Pulmonary artery endothelial cell (primary cell): ENCODE results near the gene FYN. TPM values are rescaled to one million over a fixed set of nuclear protein-coding genes. Genes with fewer than 3 reads are reported as not detected.
"Not testable (repeated sequence)": the region's sequence is repeated elsewhere in the genome, so short reads cannot be mapped to it uniquely, and the experiment has no call there.

Source experiments
- DNase-seq: peaks from one replicate; pipeline ENCODE4 v3.0.0-alpha.2; 2011; ENCODE audit warnings: low read depth, low spot score
- total RNA-seq: library from RNA; depleted of rRNA; stranded (reverse); fragments of >200 nt; gene quantifications from 2 replicates; pipeline ENCODE4 v1.2.3, GENCODE V29; 2014

FYN gene
- total RNA-seq, 1 donor from 2014 or later: 140 TPM

GRCh38 chr6:111852725-111853124 lies 20.5 kb downstream of the FYN start:
- DNase-seq: no peak

DNA sequence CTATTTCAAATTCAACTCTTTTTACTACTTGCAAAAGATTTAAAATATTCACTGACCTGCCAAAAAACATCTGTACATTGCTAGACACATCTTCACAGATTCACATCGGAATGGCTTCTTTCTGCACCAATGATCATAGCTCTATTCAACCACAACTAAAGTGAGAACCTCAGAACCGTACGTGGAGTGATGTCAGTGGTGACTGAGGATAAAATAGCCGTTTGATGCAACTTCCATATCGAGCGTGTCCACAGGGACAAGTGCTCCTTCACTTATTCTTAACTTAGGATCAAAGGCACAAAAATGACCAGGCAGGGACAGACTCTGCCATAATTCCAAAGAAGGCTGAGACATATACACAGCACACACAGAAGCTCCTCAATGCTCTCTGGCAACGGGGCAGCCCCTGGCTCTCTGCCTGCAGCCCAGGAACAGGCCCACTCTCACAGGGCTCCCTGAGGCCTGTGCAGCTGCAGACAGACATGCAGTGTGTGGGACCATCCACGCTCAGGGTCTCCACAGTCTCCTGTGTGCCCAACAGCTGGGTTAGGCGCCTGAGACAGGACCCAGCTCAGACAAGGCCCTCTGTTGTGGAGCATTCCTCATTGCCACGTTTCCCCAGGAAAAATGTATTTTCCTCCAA lies 22.8 kb downstream of the FYN start:
- no peak for DNase-seq

GRCh38 chr6:111849298-111849697 lies 24.0 kb downstream of the FYN start:
- no peak for DNase-seq

- DNase-seq: no peak
These were observed 24.9 kb downstream of the FYN start for GRCh38 chr6:111848262-111848812.

DNA sequence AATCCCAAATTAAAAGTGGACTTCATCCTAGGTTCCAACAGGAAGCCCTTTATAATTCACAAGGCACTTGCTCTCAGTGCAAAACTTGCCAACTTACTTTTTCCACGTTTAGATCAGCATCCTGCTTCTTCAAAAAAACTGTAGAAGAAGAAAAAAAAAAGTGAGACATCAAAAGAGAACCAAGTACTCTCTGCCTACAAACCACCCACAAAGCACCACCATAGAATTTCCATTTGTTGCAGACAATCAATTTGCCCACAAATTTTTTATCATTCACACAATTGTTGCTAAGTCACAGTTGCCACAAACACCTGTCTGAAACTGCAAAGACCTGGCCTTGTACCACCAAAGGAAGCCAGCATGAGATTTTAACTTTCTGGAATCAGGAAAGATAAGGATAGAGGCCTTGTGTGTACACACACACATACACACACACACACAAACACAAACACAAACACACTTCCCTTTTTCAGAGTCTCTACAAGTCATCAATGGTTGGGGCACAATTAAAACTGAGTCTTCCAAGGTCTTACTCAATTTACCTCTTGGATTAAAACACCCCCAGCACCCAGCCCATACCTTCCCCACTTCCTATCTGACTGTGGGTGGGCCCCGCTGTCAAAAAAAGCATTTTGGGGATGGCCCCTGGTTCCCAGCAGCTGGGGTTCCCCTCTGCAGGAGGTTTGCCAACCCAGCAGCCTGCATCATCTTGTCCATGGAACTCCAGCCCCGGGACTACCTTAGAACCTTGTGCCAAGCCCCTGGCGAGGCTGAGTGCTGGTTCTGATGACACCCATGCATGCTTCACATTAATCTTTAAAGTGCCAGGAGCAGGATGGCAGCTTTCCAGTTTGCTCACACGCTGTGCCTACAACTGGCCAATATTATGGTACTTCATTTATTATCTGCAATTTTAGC lies 26.5 kb downstream of the FYN start:
- DNase-seq: no peak

DNA sequence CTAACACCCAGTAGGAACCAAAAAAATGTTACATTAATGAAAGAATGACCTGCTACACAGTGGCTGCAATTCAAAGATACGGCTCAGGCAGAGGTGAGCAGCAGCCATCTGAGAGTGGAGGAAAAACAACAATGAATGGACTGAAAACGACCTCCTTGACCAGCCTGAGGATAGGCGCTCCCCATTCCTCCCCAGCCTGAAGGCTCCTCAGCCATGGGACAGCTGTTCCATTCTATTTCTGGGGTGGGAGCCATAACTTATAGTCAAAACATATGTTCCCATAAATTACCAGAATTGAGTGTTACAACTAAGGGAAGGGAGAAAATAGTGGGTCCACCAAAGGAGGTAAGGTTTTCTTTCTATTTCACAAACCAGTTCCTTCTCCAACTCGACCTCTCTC lies 27.2 kb downstream of the FYN start:
- no peak for DNase-seq

DNA sequence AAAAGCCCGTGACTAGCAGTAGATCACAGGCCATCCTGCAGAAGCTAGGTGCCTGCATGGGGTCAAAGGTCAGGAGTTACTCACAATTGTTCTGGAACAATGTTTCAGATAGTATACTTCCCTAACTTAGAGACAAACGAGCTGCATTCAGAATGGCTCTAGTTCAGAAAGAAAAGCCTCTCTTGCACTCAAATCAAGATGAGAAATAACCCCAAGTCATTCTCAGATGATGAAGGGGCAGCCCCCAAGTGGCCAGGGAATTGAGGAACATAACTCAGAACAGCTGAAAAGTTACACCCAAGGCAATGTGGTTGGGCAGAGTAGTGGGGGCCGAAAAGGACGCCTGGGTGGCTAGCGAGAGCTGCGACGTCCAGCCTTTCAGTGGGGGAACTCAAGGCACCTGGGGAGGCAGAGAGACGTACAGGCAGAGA lies 27.8 kb downstream of the FYN start:
- DNase-seq: no peak

GRCh38 chr6:111844921-111845320 lies 28.3 kb downstream of the FYN start:
- DNase-seq: no peak

- DNase-seq: no peak
These were observed 28.9 kb downstream of the FYN start for GRCh38 chr6:111844376-111844775.

- no peak for DNase-seq
These were observed 29.7 kb downstream of the FYN start for GRCh38 chr6:111843347-111844147.

GRCh38 chr6:111842891-111843290 lies 30.4 kb downstream of the FYN start:
- no peak for DNase-seq

DNA sequence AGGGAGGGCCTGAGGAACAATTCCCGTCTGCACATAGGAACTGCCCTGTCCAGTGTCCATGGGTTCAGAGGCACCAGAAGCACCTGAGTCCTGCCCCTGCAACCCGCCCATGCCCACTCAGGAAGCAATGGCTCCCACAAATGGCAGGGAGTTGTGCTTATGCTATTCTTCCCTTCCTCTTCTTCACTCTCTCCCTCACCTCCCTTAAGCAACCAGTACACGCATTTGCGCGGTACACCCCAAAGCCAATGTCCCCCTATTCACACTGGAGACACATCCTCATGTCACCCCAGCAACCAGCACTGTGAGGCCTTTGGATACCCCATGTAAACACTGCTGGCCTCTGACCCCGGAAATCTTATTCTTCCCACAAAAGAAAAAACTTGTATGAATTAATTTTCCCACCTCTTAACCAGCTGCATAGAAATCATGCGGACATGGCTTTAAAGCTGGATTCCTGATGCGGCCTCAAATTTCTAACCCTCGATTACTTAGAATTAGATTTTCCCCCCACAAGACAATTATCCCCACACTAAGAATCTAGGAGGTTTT lies 30.9 kb downstream of the FYN start:
- no peak for DNase-seq

DNA sequence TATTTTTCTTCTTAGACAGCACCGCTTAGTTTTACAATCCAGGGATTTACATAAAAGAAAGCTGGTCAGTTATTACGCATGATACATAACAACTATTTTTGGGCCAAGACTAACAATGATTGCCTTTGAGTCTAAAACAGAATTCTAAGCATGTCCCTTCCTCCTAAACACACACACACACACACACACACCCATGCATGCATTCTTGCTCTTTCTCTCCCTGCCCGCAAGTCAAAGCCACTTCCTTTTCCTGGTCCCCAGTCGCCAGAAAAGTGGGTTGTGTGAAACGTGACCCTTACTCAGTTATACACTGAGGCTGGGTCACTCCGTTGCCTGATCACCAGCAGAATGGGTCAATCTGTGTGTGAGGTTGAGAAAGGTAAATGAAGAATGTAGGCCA lies 31.4 kb downstream of the FYN start:
- DNase-seq: no peak

DNA sequence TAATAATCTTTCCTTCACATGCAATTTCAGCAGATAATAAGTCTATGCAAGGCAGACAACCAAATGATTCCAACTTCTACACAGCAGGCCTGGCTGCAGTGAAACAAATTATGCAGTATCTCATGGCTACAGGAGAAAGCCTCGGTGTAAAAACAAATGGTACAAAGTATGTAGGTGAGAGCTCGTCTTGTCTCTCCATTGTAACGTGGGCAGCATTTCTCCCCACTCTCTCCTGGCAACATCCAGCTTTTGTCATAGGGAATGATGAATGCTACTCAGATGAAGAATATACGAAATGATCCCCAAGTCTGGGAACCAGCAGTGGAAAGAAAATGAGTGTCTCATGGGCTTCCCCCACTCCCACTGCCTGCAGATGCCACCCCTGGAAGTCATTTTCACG lies 32.4 kb downstream of the FYN start:
- DNase-seq: no peak

DNA sequence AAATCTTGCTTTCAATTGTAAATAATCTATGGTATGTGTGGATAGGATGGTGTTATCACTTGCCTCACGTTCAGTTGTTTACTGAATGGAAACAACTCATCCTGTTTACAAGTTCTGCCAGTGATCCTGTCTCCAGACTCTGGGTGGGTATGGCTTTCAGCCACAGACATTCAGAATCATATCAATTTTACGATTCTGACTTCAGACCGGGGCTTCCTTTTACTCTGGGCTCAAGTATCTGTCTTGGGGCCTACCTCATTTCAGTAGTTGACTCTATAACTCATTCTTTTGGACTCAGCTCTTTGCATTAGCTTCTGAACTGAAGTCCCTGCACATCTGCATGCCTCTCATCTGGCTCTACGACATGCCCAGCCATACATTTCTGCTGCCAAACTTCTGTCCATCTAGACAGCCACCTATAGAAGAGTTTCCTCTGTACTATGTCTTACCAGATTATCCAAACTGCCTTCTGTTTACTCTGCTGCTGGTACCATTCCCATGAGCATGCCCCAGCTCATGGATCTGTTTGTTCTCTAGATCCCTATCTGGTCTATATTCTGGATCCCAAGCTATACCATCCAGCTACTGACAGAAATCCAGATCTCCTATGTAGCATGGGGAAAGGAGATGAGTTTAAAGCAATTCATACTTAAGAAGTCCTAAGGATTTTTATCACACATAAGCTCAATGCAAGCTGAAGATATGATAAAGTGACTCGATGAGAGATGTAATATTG lies 34.3 kb downstream of the FYN start:
- DNase-seq: no peak

DNA sequence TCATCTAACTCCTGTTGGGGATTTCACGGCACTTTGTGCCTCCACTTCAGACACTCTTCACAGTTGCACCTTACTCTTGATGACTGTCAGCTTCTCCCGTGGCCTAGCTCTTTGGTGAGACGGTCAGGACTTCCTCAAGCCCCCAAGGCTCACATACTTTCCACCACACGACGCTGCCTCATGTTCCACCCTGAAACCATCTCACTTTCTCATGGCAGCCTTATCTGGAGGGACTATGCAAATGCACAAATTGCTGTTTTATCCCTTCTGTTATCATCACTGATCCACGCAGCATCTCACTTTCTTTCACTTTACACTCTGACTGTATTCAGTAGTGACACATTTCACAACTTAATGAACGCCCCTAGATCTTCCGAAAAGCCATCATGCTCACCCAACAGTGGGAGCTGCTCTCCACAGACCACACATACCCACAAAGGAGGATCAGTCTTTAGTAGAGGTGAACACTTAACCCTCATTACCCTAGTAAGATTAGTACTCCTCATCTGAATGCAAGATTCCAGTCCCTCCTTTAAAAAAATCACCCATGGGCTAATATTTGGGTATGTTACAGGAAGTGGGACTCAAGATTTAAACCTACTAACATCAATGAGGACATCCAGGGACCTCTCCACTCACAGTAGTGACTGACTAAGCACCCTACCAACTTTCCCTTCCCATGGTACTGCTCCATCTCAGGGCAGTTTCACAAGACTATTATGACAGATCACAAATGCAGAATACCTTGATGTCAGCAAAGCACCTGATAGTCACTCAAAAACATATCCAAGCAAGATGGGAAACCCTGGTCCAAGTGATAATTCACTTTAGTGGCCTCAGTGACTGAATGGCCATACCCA lies 35.4 kb downstream of the FYN start:
- DNase-seq: no peak

DNA sequence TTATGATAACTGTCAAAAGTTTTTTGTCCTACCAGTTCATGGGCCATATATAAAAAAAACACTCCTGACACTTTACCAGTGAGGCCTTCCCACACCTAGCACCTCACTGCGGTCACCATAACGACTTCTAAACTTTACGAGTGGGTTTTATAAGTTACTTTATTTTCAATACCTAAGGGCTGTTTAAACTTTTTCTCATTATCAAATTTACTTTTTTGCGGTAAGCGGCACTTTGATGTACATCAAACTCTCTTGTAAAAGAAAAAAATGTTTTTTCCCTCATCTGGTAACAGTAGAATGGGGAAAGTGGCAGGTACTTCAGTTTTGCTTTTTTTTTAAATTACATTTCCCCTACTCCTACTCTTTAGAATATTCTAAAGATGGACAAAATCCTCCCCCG lies 36.2 kb downstream of the FYN start:
- no peak for DNase-seq

DNA sequence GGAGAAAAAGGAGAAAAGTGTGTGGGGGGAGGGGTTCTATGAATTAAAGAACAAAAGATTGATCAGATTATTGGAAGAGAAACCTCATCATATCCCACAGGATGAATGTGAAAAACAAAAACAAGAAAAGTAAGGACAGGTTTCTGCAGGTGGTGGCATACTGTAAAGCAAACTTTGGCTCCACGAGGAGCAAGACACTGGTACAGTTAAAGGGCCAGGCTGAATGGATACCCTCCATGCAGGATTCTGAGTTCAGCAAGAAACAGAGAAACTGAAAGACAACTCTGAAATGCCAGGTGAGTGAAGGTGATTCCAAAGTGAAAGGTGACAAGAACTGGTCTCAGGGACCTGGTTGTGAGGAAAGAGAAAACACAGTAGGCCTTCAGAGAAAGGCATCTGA lies 37.4 kb downstream of the FYN start:
- DNase-seq: no peak

DNA sequence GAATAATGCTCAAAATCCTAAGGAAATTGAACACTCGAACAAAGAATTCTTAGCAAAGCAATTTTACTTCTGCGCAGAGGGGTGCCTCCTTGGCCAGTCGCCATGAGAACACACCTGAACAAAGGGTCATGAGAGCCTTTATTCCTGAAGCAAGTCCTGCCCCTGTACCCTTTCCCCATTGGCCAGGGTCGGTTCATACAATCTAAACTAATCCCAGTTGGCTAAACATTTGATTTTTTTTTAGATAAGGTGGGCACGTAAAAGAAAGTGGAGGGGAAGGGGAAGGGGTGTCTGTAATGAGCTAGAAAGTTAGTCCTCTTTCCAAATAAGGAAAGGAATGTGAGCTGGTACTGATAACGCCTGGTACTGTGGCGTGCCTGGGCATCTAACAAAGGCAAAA lies 37.9 kb downstream of the FYN start:
- not testable (repeated sequence) for DNase-seq

DNA sequence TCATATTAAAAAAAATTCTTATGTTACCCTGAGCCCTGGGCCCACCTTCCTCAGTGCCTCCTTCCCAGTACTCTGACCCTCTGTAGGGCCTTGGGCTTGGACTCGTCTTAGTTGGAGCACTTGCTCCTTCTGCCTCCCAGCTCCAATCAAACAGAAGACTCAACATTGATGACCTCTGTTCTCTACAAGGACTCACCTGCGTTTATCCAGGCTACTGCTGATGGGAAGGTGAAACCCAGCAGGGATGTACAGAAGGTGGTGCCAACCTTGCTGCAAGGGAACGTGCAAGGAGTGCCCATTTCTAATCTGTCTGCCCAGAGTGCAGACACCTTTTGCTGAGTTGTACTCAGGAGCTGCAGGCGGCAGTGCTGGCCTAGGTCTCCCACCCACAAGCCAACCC lies 38.9 kb downstream of the FYN start:
- no peak for DNase-seq
